Upper lobe of left lung (tissue), 6 donors: ENCODE results near the gene IRF2BP1. TPM values are rescaled to one million over a fixed set of nuclear protein-coding genes. Genes with fewer than 3 reads are reported as not detected.
A peak's percentile ranks its signal among the peaks of the same experiment; 100 is the strongest.

ENCODE experiments used
- ATAC-seq, 2 donors: fragments of 200-7000 bp; cut with Tn5 transposase; one replicate each; pipeline ENCODE4 v1.9.1; 2022; ENCODE audit warnings: mild to moderate bottlenecking in 2 of 2, moderate library complexity in 2 of 2; ENCODE audit not compliant: low FRiP score in 2 of 2
- DNase-seq, 2 donors: peaks; one replicate each; pipeline ENCODE4 v3.0.0-alpha.2; 2019 to 2020
- H3K27ac ChIP-seq, 4 donors: fragments of 200-600 bp; sonication (generic); one replicate each; pipeline ENCODE4 v1.5.1; 2016 to 2019
- H3K27me3 ChIP-seq, 4 donors: fragments of 200-600 bp; sonication (generic); one replicate each; pipeline ENCODE4 v1.5.1; 2017 to 2019
- H3K36me3 ChIP-seq, 4 donors: fragments of 200-600 bp; sonication (generic); one replicate each; pipeline ENCODE4 v1.5.1; 2016 to 2019
- H3K4me1 ChIP-seq, 4 donors: fragments of 200-600 bp; sonication (generic); one replicate each; pipeline ENCODE4 v1.5.1; 2018 to 2019
- H3K4me3 ChIP-seq, 4 donors: fragments of 200-600 bp; sonication (generic); one replicate each; pipeline ENCODE4 v1.5.1; 2017 to 2019; ENCODE audit warnings: mild to moderate bottlenecking in 2 of 4, moderate library complexity in 1 of 4
- H3K9me3 ChIP-seq, 4 donors: fragments of 200-600 bp; sonication (generic); one replicate each; pipeline ENCODE4 v1.5.1; 2018 to 2019
- EP300 ChIP-seq, 4 donors: sonication (generic); formaldehyde crosslinking; IDR thresholded peaks; one replicate each; pipeline ENCODE4 v1.5.1; 2017; ENCODE audit warnings: antibody characterized with exemption in 4 of 4, control low read depth in 2 of 4
- POLR2A ChIP-seq, 4 donors: fragments of 450-650 bp; IDR thresholded peaks; one replicate each; pipeline ENCODE4 v1.5.1; 2016 to 2017; ENCODE audit warnings: antibody characterized with exemption in 4 of 4, mild to moderate bottlenecking in 2 of 4
- POLR2AphosphoS5 ChIP-seq, 2 donors: sonication (generic); formaldehyde crosslinking; IDR thresholded peaks; one replicate each; pipeline ENCODE4 v1.5.1; 2017; ENCODE audit warnings: antibody characterized with exemption in 2 of 2
- WGBS, 2 donors: methylation state at CpG; one replicate each; pipeline ENCODE4 v1.1.5; 2017 to 2018; 5-methylcytosine and 5-hydroxymethylcytosine counted together
- total RNA-seq, 6 donors: library from RNA; depleted of rRNA in 4 of 6; stranded (reverse); fragments of >200 nt in 4 of 6; gene quantifications; one replicate each; pipeline versions ENCODE4 v1.1.0 to v1.2.1, GENCODE V29; 2016 to 2021
- TF ChIP-seq, protein P1 (sequence below), 6 experiments: fragments of 450-650 bp in 4 of 6; fragments of 200-600 bp in 2 of 6; sonication (generic) in 2 of 6; IDR thresholded peaks; one replicate each; pipeline ENCODE4 v1.5.1; 2016 to 2019; ENCODE audit warnings: antibody characterized with exemption in 6 of 6
- donor health status: DM: no; HTN: no; CAD: no; lungs with moderate emphysema.
- donor health status: DM: no; HTN: yes; CAD: no; lungs with severe emphysema.

Gene IRF2BP1, protein sequence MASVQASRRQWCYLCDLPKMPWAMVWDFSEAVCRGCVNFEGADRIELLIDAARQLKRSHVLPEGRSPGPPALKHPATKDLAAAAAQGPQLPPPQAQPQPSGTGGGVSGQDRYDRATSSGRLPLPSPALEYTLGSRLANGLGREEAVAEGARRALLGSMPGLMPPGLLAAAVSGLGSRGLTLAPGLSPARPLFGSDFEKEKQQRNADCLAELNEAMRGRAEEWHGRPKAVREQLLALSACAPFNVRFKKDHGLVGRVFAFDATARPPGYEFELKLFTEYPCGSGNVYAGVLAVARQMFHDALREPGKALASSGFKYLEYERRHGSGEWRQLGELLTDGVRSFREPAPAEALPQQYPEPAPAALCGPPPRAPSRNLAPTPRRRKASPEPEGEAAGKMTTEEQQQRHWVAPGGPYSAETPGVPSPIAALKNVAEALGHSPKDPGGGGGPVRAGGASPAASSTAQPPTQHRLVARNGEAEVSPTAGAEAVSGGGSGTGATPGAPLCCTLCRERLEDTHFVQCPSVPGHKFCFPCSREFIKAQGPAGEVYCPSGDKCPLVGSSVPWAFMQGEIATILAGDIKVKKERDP
- total RNA-seq = 10 to 100 TPM; 23.2 to 36.5 (median 30.5) TPM

DNA sequence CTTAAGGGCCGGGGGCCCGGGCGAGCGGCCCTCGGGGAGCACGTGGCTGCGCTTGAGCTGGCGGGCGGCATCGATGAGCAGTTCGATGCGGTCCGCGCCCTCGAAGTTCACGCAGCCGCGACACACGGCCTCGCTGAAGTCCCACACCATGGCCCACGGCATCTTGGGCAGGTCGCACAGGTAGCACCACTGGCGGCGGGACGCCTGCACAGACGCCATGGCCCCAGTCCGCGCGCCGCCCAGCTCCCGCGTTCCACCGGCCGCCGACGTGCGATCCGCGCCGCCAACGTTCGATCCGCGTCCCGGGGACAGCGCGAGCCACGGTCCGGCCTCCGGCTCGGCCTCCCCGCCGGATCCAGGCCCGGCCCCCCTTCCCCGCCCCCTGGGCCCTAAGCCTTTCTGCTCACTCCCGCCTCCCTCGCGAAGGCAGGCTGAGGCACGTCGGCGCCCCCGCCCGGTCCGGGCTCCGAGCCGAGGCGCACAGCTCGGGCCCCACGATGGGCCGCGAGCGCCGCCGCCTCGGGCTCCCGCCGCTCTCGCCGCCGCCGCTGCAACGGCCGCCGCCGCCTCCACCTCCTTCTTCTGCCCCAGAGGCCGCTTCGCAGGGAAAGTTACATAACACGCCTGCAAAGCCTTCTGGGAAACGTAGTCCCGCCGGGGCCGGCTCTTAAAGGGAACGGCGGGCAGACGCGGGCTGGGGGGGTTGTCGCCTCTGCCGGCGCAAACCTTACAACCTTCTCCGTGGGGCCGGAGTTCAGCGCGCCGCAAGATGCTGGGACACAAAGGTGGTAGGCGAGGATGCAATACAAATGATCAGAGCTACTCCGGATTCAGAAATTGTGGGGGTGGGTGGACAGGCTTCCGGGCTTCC is at the start of gene IRF2BP1:
IRF2BP1 (minus strand) TSS at position 586 of the 871 bp plus-strand sequence; CDS start at position 219, 367 bp downstream.
- H3K4me3 ChIP-seq = peak within 1 kb of the TSS; percentile 72 to 92 (median 82)
- peak; percentile 93 to 94 for DNase-seq
- peak in 2 of 4 donors; percentile 55 to 77 for TF ChIP-seq POLR2A (IDR thresholded peaks at IDR 0.05)
- peak; percentile 53 to 75 for TF ChIP-seq POLR2AphosphoS5 (IDR thresholded peaks at IDR 0.05)
- no peak for TF ChIP-seq EP300 (IDR thresholded peaks at IDR 0.05)
- TF ChIP-seq, protein P1, sequence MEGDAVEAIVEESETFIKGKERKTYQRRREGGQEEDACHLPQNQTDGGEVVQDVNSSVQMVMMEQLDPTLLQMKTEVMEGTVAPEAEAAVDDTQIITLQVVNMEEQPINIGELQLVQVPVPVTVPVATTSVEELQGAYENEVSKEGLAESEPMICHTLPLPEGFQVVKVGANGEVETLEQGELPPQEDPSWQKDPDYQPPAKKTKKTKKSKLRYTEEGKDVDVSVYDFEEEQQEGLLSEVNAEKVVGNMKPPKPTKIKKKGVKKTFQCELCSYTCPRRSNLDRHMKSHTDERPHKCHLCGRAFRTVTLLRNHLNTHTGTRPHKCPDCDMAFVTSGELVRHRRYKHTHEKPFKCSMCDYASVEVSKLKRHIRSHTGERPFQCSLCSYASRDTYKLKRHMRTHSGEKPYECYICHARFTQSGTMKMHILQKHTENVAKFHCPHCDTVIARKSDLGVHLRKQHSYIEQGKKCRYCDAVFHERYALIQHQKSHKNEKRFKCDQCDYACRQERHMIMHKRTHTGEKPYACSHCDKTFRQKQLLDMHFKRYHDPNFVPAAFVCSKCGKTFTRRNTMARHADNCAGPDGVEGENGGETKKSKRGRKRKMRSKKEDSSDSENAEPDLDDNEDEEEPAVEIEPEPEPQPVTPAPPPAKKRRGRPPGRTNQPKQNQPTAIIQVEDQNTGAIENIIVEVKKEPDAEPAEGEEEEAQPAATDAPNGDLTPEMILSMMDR (IDR thresholded peaks at IDR 0.05) = peak in 5 of 6 experiments; percentile 4 to 33 (median 23)
- peaks cover 35 to 52% (median 42%) of the 10 kb centered on the region in 4 donors for H3K4me1 ChIP-seq
- ATAC-seq = peak; percentile 89 to 93
- no peaks in the 10 kb centered on the region for H3K9me3 ChIP-seq
- H3K27ac ChIP-seq = peak within 1 kb of the TSS; percentile 87 to 92 (median 90)
- H3K27me3 ChIP-seq = no peaks in the 10 kb centered on the region
- H3K36me3 ChIP-seq = peaks cover 0 to 21% (median 7%) of the 10 kb centered on the region in 4 donors
- WGBS, 2 donors = 1% methylated on average over 23 to 41 of the region's 107 CpGs

DNA sequence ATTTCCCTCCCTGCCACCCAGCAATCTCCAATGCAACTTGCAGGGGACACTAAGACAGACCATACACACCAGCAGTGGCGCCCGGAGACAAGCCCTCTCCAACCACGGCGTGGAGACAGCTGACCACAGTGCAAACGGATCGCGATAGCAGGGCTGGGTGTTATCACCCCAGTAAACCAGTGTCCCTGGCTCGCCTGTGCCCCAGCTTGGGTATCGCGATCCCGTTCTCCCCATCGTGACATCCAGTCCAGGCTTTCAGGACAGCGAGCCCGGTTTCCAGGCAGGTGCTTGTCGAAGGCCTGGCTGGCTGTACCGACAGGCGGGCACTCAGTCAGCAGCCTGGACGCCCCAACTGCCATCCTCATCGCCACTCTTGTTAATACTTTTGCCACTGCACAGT is 49.3 kb upstream of the IRF2BP1 start:
- 65 to 77% methylated on average over 5 to 19 of the region's 19 CpGs for WGBS, 2 donors
- Histone ChIP-seq H3K4me3 (no peak overlapping the region), H3K27ac (no peak overlapping the region), H3K27me3 (peaks cover 0 to 6% (median under 1%) of the 10 kb centered on the region in 4 donors), H3K36me3 (peaks cover 0 to 10% (median under 1%) of the 10 kb centered on the region in 4 donors), H3K9me3 (no peaks in the 10 kb centered on the region), H3K4me1 (peaks cover 0 to 1% (median 0%) of the 10 kb centered on the region in 4 donors)
- TF ChIP-seq, protein P1 (IDR thresholded peaks at IDR 0.05) = no peak
- no peak for TF ChIP-seq POLR2AphosphoS5 (IDR thresholded peaks at IDR 0.05)
- no peak for TF ChIP-seq POLR2A (IDR thresholded peaks at IDR 0.05)
- TF ChIP-seq EP300 (IDR thresholded peaks at IDR 0.05) = no peak
- DNase-seq = peak in 1 of 2 donors; percentile 45
- ATAC-seq = no peak

DNA sequence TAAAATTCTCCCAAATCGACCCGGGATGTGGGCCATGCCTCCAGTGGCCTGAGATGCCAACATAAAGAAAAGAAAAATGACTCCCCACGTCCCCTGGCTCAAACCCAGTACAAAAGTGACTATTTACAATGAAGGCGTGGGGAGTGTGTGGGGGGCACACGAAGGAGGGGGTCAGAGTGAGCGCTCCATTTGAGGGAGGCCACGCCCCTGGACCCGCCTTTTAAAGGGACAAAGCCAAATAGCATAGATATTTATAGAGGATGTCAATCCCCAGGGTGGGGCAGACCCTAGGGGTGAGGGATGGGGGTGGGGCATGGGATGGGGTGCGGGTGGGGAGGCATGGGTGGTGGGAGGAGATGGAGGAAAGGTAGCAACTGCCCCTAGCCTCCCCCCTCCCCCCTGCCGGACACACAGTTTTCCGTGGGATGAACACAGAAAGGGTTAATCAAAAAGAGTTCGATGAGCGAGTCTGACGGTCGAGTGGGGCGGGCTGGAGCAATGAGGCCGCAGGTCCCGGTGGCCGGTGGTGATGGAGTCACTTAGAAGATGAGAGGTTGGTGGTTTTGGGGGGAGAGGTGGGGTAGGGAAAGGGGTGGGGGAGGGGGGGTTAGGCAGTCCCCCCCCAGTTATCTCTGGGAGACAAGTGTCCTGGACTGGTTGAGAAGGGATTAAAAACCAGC is 48.8 kb upstream of the IRF2BP1 start:
- Histone ChIP-seq H3K9me3 (no peaks in the 10 kb centered on the region), H3K27me3 (no peaks in the 10 kb centered on the region), H3K4me3 (no peak overlapping the region), H3K36me3 (peaks cover 0 to 9% (median 0%) of the 10 kb centered on the region in 4 donors), H3K4me1 (no peaks in the 10 kb centered on the region), H3K27ac (no peak overlapping the region)
- DNase-seq (no peak), ATAC-seq (no peak)
- TF ChIP-seq POLR2AphosphoS5 (IDR thresholded peaks at IDR 0.05) = no peak
- 37 to 48% methylated on average over 19 of the region's 19 CpGs for WGBS, 2 donors

DNA sequence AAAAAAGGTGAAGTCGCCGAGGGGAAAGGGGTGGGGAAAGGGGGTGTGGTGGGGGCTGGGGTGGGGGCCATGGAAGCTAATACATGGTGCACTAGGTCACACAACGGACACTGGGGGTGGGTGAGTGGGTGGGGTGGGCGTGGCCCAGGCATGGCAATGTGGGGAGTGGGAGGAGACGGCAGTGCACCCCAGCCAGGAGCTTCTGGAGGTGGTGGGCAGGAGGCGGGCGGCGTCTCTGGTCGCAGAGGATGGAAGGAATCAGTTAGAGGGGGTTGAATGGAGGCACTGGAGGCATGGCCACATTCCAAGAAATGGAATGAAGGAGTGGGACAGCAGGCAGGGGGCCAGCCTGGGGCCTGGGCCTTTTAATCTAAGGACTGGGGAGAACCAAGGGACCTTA is 47.8 kb upstream of the IRF2BP1 start:
- 55 to 65% methylated on average over 8 to 9 of the region's 9 CpGs for WGBS, 2 donors
- no peaks in the 10 kb centered on the region for H3K9me3 ChIP-seq
- DNase-seq = peak in 1 of 2 donors; percentile 42
- H3K4me3 ChIP-seq = no peak overlapping the region
- peaks cover 0 to 6% (median 0%) of the 10 kb centered on the region in 4 donors for H3K36me3 ChIP-seq
- no peak for TF ChIP-seq POLR2AphosphoS5 (IDR thresholded peaks at IDR 0.05)
- TF ChIP-seq, protein P1 (IDR thresholded peaks at IDR 0.05) = no peak
- TF ChIP-seq POLR2A (IDR thresholded peaks at IDR 0.05) = no peak
- TF ChIP-seq EP300 (IDR thresholded peaks at IDR 0.05) = no peak
- H3K27ac ChIP-seq = peak overlapping the region in 1 of 4 donors; percentile 6
- no peaks in the 10 kb centered on the region for H3K4me1 ChIP-seq
- ATAC-seq = no peak
- H3K27me3 ChIP-seq = no peaks in the 10 kb centered on the region
